NCI-H146 treated with DMSO at 0.1 percent for 48 hours (cell line): Measurements from ENCODE around the gene LRRC4C.

ENCODE experiments used
- DNase-seq: peaks from one replicate; lab custom pipeline; 2025; ENCODE audit not compliant: unreplicated experiment; lab: John Stamatoyannopoulos, UW

Gene LRRC4C

GRCh38 chr11:41459465-41460401 lies at the start of gene LRRC4C:
Gene LRRC4C, minus strand, starts transcription at chr11:41459652.
- DNase-seq = peak; percentile 48

GRCh38 chr11:41508121-41508520 lies 48.7 kb upstream of the LRRC4C start:
- DNase-seq = no peak

GRCh38 chr11:41499429-41499828 lies 40.0 kb upstream of the LRRC4C start:
- DNase-seq = no peak

GRCh38 chr11:41498726-41499125 lies 39.3 kb upstream of the LRRC4C start:
- DNase-seq = peak; percentile 21

GRCh38 chr11:41497974-41498373 lies 38.5 kb upstream of the LRRC4C start:
- no peak for DNase-seq

GRCh38 chr11:41494716-41495115 lies 35.3 kb upstream of the LRRC4C start:
- DNase-seq = no peak

- no peak for DNase-seq
These were observed 27.0 kb upstream of the LRRC4C start for GRCh38 chr11:41486424-41486823.

- no peak for DNase-seq
These were observed 24.5 kb upstream of the LRRC4C start for GRCh38 chr11:41483956-41484355.

GRCh38 chr11:41479179-41479578 lies 19.7 kb upstream of the LRRC4C start:
- DNase-seq = no peak

- peak; percentile 25 for DNase-seq
These were observed 1.7 kb upstream of the LRRC4C start for GRCh38 chr11:41461057-41461681.

- no peak for DNase-seq
These were observed 811 bp downstream of the LRRC4C start for GRCh38 chr11:41458641-41459040.

- no peak for DNase-seq
These were observed 1.3 kb downstream of the LRRC4C start for GRCh38 chr11:41458154-41458553.

- DNase-seq = no peak
These were observed 2.0 kb downstream of the LRRC4C start for GRCh38 chr11:41457216-41458014.

GRCh38 chr11:41456269-41456668 lies 3.2 kb downstream of the LRRC4C start:
- no peak for DNase-seq

- DNase-seq = no peak
These were observed 8.4 kb downstream of the LRRC4C start for GRCh38 chr11:41451011-41451410.

GRCh38 chr11:41449483-41450050 lies 9.9 kb downstream of the LRRC4C start:
- DNase-seq = no peak

GRCh38 chr11:41446566-41446965 lies 12.9 kb downstream of the LRRC4C start:
- DNase-seq = no peak

- no peak for DNase-seq
These were observed 13.3 kb downstream of the LRRC4C start for GRCh38 chr11:41446107-41446506.

GRCh38 chr11:41437006-41437490 lies 22.4 kb downstream of the LRRC4C start:
- DNase-seq = peak; percentile 9

GRCh38 chr11:41435531-41435930 lies 23.9 kb downstream of the LRRC4C start:
- DNase-seq = no peak

- DNase-seq = peak; percentile 31
These were observed 27.7 kb downstream of the LRRC4C start for GRCh38 chr11:41431784-41432183.
